SKM-1 (cell line): ENCODE results near the gene RHOB.

ENCODE experiments used
- DNase-seq: peaks from one replicate; lab custom pipeline; 2025; ENCODE audit not compliant: unreplicated experiment; lab: John Stamatoyannopoulos, UW

RHOB gene

DNA sequence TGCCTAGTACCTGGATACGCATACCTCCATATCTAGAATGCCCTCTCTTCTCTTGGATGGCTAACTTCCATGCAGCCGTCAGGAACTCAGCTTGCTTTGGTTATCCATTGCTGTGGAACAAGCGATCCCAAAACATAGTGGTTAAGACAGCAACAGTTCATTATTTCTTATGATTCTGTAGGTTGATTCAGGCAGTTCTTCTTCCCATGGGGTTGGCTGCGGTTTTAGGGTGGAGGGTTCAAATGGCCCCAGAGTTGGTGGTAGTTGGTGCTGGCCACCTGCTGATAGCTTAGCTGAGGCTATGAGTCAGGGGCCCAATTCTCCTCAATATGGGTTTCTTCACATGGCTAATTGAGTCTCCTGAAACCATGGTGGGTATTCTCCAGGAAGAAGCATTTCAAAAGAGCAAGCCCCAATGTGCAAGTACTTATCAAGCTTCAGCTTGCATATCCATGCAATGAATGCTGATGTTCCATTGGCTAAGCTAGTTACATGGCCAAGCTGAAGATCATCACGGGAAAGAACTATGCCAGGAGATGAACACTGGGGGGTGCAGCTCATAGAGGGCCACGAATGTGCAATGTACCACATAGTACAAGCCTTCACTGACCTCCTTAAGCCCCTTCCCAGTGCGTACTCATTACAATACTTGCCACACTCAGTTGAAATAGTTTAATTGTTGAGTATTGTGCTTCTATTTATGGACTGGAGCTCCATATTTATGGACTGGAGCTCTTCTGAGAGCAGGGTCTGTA, 10.0 kb upstream of the RHOB start:
- no peak for DNase-seq

DNA sequence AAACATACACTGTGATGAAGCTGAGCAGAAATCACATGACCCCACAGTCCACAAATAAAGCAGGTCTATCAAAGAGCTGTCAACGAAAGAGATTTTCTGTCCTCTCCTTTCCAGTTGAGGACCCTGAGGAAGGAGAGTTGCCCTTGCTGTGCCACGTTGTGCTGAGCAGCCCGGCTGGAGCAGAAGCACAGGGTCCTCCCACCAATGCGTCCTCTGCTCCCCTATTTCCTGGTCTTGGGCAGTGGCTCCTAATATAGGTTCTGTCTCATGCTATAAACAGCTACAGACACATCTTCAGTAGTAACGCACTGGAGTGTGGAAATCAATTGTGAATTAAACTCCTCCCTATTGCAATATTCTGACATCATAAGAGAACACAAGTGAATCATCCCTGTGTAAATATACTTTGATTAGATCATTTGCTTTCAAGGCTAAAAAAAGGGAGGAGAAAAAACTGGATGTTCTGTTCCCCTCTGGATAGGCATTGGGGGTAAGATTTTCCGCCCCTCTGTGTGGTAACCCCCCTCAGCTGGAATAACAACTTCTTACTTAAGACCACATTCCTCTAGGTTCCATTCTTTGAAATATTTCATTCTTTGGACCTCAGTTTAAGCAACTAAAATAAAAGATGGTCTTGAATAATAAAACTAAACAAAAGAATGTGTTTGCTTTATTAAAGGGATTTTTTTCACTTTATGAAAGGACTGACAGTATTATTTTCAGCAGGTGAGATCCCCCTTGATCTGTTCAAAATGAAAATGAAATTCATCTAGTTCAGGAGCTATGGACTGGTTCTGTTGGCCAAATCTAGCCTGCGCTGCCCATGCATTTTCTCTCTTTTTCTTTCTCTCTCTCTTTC, 8.3 kb upstream of the RHOB start:
- no peak for DNase-seq

DNA sequence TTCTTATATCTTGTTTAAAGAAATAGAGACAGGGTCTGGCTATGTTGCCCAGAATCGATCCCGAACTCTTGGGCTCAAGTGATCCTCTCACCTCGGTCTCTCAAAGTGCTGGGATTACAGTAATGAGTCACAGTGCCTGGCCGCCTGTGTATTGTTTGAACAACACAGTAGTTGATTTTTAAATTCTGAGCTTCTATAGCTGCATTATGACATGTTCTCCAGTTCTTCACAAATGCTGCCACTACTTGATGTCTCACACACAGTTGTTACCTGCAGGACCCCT, 7.7 kb upstream of the RHOB start:
- no peak for DNase-seq

DNA sequence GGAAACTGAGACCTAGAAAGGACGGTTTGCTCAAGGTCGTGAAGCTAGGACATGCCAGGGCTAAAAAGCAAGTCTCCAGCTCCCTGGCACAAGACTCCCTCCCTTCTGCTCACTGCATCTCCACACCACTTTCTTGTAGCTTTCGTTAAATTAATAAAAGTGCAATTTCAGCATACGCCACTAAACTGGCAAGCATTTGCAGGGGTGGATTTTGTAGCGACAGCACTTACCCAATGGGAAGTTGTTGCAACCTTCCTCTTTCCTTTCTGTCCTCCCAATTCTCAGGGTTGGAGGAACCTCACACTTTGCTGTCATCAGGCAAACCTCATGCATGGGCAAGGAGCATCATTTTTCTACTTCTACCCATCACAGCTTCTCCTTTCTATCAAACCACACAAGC, 7.4 kb upstream of the RHOB start:
- peak; percentile 97 for DNase-seq

DNA sequence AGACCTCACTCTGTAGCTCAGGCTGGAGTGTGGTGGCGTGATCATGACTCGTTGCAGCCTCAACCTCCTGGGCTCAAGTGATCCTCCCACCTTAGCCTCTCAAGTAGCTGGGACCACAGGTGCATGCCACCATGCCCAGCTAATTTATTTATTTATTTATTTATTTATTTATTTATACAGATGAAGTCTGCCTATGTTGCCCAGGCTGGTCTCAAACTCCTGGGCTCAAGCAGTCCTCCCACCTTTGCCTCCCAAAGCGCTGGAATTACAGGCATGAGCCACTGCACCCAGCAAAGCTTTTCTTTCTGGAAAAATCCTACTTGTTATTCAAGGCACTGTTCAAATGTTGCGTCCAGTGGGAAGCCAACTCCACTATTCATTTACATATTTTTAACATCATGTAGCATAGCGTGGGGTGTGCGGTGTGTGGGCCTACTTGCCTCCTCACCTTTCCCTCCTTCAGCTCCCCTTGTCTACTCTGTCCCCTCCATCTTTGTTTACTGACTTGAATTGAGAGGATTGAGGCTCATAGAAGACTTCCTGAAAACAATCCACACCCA, 6.8 kb upstream of the RHOB start:
- no peak for DNase-seq

DNA sequence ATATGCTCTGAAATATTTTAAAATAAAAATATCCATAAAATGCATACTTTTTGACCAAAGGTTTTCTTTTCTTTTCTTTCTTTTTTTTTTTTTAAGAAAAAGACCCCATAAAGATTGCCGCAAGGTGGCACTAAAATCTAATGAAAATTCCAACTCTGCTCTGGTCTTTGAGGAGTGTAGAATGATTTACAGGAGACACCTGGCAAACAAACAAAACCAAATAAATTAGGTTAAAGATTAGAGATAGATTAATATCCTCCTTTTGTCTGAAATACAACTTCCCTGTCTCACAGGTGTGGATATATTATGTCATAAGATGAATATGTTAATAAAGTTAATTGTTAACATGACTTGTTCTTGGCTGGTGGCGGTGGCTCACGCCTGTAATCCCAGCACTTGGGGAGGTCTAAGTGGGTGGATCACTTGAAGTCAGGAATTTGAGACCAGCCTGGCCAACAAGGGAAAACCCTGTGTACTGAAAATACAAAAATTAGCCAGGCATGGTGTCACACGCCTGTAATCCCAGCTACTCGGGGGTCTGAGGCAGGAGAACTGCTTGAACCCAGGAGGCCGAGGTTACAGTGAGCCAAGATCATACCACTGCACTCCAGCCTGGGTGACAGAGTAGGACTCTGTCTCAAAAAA, 3.5 kb upstream of the RHOB start:
- DNase-seq: no peak

DNA sequence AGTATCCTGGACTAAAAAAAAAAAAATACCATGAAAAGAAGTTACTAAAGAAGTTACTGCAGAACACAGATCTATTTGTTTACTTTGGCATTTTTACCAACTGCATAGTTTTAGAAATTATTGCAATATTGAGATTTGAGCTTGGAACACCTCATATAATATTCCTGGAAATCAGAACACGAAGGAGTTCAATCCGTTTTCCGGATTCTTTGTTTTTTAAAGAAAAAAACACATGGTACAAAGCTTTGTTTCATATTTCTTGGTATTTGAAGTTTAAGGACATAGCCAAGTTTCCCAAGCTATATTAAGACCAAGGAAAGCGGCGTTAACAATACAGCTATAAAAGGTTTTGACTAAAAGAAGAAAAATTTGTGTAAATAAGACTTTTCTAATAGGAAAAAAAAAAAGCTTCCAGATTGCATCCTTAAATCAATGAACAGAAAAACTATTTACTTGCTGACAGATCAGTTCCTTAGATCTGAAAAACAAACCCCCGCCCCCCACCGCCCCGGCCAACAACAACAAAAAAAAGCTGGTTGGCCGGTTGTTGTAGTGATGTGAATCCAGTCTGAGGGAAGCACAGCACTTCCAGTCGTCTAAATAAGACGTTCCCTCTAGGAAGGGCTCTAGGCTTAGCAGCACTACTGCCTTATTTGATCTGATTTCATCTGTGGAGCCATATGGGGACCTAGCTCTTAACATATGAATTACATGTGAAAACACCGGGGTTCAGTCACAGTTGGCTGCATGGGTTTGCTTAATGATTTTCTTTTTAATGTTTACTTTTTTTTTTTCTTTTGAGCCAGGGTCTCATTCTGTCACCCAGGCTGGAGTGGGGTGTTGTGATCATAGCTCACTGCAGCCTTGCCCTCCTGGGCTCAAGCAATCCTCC, 2.5 kb upstream of the RHOB start:
- no peak for DNase-seq

DNA sequence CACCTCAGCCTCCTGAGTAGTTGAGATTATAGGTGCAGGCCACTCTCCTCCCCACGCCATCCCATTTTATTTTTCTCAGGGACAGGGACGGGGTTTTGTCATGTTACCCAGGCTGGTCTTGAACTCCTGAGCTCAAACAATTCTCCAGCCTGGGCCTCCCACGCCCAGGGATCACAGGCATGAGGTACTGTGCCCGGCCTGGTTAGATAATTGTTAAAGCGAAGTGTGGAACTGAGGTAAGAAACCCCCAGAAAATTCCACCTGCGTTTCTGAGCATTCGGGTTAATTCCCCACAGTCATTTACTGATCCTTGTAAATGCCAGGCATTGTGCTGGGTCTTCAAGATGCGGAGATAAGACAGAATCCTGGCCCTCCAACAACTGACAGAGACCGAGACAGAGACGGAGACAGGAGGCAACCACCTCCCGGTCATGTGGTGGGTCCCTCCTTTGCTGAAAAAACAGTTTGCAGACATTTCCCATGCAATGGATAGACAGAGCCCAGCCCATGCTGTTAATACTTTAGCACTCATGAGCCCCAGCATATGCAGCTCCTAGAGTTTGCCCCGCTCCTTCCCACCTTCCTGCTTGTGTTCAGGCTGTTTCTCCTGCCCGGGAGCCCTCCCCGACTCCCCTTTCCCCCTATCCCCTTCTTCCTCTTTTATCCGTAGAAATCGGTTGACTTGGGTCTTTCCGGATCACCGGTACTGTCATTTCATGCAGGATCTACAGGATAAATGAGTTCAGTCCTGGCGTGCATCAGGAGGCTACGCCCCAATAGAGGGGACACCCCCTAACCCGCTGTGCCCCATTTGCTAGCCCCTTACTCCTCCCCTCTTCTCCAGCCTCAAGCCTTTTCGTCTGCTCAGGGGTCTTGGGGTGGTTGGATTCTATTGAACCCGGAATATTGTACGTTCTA, 1.6 kb upstream of the RHOB start:
- no peak for DNase-seq

DNA sequence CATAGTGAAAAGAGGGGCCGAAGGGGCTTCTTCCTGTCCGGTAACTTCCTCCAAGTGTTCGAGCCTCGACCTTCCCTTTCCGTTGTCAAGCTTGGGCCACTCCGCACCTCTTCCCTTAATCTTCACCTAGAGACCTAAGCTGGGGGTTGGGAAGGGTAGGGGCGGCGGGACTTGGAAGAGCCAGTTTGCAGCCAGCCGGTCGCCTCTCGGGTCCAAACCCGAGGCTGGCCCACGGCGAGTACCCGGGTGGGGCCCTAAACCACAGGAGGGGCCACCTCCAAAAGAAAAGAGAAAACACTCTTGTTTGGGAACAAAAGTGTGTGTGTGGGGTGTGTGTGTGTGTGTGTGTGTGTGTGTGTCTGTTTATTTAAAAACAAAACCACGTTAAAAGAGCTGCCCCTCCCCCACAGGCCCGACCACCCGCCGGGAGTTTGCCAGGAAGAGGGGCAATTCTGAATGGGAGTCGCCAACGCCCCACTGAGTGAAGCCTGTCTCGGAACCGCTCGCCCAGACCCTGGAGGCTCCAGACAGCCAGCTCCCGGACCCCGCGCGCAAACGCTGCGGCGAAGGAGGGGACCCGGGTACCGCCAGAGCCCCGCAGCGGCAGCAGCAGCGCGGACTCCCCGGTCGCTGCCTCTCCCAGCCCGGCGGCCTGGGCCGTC, 488 bp upstream of the RHOB start:
- no peak for DNase-seq

DNA sequence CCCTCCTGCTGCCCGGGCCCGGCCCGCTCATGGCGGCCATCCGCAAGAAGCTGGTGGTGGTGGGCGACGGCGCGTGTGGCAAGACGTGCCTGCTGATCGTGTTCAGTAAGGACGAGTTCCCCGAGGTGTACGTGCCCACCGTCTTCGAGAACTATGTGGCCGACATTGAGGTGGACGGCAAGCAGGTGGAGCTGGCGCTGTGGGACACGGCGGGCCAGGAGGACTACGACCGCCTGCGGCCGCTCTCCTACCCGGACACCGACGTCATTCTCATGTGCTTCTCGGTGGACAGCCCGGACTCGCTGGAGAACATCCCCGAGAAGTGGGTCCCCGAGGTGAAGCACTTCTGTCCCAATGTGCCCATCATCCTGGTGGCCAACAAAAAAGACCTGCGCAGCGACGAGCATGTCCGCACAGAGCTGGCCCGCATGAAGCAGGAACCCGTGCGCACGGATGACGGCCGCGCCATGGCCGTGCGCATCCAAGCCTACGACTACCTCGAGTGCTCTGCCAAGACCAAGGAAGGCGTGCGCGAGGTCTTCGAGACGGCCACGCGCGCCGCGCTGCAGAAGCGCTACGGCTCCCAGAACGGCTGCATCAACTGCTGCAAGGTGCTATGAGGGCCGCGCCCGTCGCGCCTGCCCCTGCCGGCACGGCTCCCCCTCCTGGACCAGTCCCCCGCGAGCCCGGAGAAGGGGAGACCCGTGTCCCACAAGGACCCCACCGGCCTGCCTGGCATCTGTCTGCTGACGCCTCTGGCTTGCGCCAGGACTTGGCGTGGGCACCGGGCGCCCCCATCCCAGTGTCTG, 767 bp downstream of the RHOB start:
- DNase-seq: no peak

DNA sequence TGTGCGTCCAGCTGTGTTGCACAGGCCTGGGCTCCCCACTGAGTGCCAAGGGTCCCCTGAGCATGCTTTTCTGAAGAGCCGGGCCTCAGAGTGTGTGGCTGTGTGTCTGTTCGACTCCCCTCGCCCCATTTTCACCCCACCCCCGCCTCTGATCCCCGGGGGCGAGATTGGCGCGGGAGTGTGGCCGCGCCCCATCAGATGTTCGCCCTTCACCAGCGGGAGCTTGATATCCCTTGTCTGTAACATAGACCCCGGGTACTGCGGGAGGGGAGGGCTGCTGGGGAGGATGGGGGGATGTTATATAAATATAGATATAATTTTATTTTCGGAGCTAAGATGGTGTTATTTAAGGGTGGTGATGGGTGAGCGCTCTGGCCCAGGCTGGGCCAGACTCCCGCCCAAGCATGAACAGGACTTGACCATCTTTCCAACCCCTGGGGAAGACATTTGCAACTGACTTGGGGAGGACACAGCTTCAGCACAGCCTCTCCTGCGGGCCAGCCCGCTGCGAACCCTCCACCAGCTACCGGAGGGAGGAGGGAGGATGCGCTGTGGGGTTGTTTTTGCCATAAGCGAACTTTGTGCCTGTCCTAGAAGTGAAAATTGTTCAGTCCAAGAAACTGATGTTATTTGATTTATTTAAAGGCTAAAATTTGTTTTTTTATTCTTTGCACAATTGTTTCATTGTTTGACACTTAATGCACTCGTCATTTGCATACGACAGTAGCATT, 1.5 kb downstream of the RHOB start:
- no peak for DNase-seq

DNA sequence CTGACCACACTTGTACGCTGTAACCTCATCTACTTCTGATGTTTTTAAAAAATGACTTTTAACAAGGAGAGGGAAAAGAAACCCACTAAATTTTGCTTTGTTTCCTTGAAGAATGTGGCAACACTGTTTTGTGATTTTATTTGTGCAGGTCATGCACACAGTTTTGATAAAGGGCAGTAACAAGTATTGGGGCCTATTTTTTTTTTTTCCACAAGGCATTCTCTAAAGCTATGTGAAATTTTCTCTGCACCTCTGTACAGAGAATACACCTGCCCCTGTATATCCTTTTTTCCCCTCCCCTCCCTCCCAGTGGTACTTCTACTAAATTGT, 2.1 kb downstream of the RHOB start:
- no peak for DNase-seq

DNA sequence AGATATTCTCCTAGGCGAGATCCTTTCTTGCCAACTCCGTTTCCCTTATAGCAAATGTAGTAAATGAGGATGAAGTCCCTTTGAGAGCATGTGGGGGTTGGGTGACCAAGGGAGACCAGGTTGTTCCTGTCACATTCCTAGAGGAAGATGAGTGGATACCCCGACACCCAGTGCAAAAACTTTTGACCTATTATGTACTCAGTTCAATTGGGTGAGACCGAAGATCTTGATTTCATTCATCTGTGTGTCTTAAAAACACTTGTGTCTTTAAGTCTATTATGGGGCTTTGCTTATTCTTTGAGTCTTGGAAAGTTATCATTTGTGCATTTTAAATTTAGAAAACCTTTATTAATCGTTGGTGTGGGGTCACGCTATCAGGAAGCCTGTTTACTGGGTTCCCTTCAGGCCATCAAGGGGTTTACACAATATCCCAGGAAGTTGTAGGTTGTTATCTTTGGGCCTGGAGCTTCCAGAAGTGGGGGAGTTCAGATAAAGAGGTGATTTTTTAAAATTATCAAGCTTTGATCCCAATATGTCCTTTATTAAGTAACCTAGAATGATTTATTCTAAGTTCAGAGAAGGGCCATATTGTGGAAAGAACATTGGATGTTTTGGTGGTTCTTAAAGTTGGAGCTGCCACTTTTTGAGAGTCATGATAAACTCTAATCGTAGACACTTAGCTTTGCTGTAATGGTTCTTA, 2.8 kb downstream of the RHOB start:
- DNase-seq: no peak

DNA sequence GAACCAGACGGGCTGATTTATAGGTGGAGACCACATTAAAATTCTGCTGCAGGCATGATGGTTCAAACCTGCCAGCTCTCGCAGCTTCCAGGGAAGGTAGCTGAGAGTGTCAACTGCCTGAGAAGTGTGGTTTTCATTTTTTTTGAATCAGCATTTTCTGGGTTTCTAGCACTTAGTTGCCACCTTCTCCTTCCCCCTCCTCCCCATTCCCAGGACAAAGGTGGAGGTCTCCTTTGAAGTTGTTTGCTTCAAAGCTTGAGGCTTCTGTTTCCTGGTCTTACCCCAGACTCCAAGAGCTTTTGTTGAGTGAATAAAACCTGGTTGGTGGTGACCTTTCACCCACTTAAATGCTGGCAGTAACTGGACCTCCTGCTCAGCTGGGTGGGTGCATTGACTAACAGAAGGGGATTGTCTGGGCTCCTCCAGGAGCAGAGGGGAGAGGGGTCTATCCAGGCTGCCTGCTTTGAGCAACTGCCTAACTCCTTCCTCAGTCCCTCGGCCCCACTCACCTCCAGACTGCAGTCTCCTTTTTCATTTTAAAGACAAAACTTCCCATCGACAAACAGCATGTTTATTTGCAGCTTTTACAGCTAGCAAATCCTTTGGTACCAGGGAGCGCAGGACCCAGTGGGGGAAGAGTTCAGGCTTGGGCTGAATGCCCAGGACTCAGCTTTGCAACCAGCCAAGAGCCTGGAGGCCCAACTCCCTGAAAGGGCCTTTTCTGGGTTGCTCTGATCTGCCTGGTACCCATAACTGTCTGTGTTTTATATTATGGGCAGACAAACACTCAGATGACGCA, 3.5 kb downstream of the RHOB start:
- DNase-seq: no peak

DNA sequence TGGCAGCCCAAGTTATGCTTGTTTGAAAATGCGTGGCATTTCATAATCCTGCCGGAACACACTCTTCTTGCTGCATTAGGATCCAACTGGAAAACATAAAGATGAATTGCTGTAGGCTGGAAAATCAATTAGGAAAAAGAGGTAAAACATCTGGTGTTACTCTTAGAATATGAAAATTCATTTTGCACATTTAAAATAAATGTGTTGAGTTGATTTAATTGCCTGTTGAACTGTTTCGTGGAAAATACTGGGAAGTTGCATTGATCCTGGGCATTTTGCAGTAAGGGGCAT, 4.1 kb downstream of the RHOB start:
- DNase-seq: no peak

DNA sequence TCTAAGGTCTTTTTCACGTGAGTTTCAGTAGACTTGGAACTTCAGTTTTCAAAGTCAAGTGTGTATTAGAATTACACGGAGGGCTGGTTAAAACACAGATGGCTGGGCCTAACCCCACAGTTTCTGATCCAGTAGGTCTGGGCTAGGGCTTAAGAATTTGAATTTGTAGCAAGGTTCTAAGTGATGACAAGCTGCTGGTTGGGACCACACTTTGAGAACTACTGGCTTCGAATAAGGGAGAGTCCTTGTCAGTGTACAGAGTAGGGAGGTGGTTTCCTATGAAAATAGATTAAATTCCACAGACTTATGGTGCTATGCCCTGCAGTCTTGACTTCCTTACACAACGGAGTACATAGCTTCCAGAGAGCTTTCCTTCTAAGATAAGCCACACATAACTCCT, 4.5 kb downstream of the RHOB start:
- no peak for DNase-seq
